Bronchial epithelial cell (primary cell): ENCODE measurements around the gene PAOX. TPM values are rescaled to one million over a fixed set of nuclear protein-coding genes. Genes with fewer than 3 reads are reported as not detected.

Source experiments
- DNase-seq: peaks from one replicate; pipeline ENCODE4 v3.0.0-alpha.2; 2010; ENCODE audit warnings: low read depth
- FAIRE-seq: peaks from 2 replicates; lab custom pipeline; 2011; peaks lifted over from hg19 to GRCh38; lab: Jason Lieb, UNC
- H3K27me3 ChIP-seq: 2 replicates; pipeline ENCODE4 v1.5.1; 2011; ENCODE audit warnings: low read length; ENCODE audit not compliant: control insufficient read depth, insufficient read depth
- H3K36me3 ChIP-seq: 2 replicates; pipeline ENCODE4 v1.5.1; 2011; ENCODE audit warnings: low read length; ENCODE audit not compliant: control insufficient read depth, insufficient read depth
- H3K4me3 ChIP-seq: 2 replicates; pipeline ENCODE4 v1.5.1; 2011; ENCODE audit warnings: mild to moderate bottlenecking, low read depth, low read length, control low read depth
- total RNA-seq: library from RNA; depleted of rRNA; stranded (reverse); fragments of >200 nt; gene quantifications from 2 replicates; pipeline ENCODE4 v1.2.1, GENCODE V29; 2014
- TF ChIP-seq, protein P1 (sequence below): IDR thresholded peaks from 2 replicates; pipeline ENCODE4 v1.5.1; 2011; ENCODE audit warnings: mild to moderate bottlenecking, moderate library complexity, low read length, control low read depth, inconsistent platforms; ENCODE audit not compliant: insufficient read depth, severe bottlenecking

The PAOX gene
- total RNA-seq, 1 donor from 2014 or later, result 5.0 TPM

DNA sequence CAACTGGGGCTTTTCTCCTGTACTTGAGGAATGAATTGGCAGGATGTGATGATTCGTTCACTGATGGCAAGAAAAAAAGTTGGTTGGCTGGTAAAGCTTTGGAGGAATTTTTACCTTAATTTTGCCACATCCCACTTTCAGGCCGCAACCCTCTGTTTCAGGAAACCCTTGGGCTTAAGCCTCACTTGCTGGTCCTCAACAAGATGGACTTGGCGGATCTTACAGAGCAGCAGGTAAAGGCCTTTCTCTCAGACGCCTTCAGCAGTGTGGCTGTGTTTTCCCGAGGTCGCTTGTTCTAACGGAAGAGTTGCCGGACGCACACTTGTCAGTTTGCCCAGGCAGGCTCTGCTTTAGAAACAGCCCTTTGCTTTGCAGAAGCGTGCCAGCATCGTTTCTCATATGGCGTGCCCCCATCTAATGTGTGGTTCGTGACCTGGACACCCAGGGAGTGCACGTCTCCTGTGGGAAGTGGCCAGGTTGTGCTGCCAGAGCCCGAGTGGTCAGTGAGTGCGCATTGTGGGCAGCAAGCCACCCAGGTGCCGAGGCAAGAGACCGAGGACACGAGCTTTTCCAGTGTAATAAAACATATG is 17.1 kb downstream of the PAOX start:
- TF ChIP-seq, protein P1, sequence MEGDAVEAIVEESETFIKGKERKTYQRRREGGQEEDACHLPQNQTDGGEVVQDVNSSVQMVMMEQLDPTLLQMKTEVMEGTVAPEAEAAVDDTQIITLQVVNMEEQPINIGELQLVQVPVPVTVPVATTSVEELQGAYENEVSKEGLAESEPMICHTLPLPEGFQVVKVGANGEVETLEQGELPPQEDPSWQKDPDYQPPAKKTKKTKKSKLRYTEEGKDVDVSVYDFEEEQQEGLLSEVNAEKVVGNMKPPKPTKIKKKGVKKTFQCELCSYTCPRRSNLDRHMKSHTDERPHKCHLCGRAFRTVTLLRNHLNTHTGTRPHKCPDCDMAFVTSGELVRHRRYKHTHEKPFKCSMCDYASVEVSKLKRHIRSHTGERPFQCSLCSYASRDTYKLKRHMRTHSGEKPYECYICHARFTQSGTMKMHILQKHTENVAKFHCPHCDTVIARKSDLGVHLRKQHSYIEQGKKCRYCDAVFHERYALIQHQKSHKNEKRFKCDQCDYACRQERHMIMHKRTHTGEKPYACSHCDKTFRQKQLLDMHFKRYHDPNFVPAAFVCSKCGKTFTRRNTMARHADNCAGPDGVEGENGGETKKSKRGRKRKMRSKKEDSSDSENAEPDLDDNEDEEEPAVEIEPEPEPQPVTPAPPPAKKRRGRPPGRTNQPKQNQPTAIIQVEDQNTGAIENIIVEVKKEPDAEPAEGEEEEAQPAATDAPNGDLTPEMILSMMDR, result no peak
- H3K4me3 ChIP-seq, result no peak overlapping the region
- H3K27me3 ChIP-seq, result no peaks in the 10 kb centered on the region
- H3K36me3 ChIP-seq, result peaks cover 22% of the 10 kb centered on the region
- DNase-seq (peak; percentile 27), FAIRE-seq (no peak)

GRCh38 chr10:133397938-133398337 is 18.9 kb downstream of the PAOX start:
- FAIRE-seq (no peak), DNase-seq (peak; percentile 71)
- TF ChIP-seq, protein P1, result no peak
- H3K36me3 ChIP-seq, result peaks cover 30% of the 10 kb centered on the region
- no peak overlapping the region for H3K4me3 ChIP-seq
- no peaks in the 10 kb centered on the region for H3K27me3 ChIP-seq

DNA sequence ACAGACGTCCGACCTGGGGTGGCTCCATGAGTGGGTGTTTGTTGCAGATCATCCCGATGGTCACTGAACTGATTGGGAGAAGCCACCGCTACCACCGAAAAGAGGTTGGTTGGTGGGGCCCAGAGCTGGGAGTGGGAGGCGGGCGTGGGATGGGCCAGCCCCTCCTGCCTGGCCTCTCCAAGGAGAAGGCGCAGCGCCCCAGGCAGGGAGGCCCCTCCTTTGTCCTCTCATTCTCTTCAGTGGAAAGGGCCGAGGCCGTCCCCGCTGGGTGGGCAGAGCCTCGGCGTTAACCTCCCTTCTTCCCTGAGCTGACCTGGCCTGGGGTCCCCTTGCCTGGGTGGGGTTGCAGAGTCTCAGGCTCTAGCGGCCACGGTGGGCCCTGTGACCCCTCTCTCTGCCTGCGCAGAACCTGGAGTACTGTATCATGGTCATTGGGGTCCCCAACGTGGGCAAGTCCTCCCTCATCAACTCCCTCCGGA is 20.1 kb downstream of the PAOX start:
- peaks cover 33% of the 10 kb centered on the region for H3K36me3 ChIP-seq
- TF ChIP-seq, protein P1, result no peak
- H3K27me3 ChIP-seq, result no peaks in the 10 kb centered on the region
- DNase-seq, result no peak
- H3K4me3 ChIP-seq, result no peak overlapping the region
- no peak for FAIRE-seq

GRCh38 chr10:133400624-133401424 is 21.8 kb downstream of the PAOX start:
- DNase-seq, result no peak
- Histone ChIP-seq H3K4me3 (no peak overlapping the region), H3K27me3 (no peaks in the 10 kb centered on the region), H3K36me3 (peaks cover 33% of the 10 kb centered on the region)
- TF ChIP-seq, protein P1, result no peak
- FAIRE-seq, result no peak

DNA sequence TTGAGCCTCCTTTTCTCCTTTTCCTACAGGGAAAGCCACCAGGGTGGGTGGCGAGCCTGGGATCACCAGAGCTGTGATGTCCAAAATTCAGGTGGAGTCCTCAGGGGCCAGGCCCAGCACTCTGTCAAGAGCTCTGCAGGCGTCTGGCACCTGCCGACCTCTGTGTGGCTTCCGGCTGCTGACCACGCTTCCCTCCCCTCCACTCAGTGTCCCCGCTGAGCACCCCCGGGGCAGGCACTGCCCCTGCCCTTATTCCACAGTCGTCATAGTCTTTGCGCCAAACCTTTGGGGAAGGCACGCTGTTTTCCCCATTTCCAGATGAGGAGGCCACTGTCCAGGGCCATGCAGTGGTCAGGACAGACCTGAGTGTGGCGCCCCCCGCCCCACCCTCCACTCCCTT is 22.4 kb downstream of the PAOX start:
- H3K36me3 ChIP-seq, result peaks cover 29% of the 10 kb centered on the region
- no peak for FAIRE-seq

More for the DNA sequence above, 22.4 kb downstream of the PAOX start:
- DNase-seq, result no peak
- Histone ChIP-seq H3K27me3 (no peaks in the 10 kb centered on the region), H3K4me3 (no peak overlapping the region)
- TF ChIP-seq, protein P1, result no peak
